Activated T-helper 1 cell treated with anti-CD3 and anti-CD28 coated beads, Interleukin-12 subunit alpha, Interleukin-12 subunit beta, Interleukin-2, Interleukin-4 antibody, amounts not matched to agents 30 ng/mL and 10 ng/mL and 1 ng/mL, durations not matched to agents 14 hours and 24 hours and 36 hours (primary cell): ENCODE data around the gene B4GAT1. TPM values are rescaled to one million over a fixed set of nuclear protein-coding genes. Genes with fewer than 3 reads are reported as not detected.

Experiments
- DNase-seq: peaks from one replicate; pipeline ENCODE4 v3.0.0; 2021; ENCODE audit warnings: low spot score
- H3K27ac Mint-ChIP-seq: one replicate; pipeline ENCODE4 v1.8.0; 2021; ENCODE audit warnings: mild to moderate bottlenecking, mixed read lengths
- H3K27me3 Mint-ChIP-seq: one replicate; pipeline ENCODE4 v1.8.0; 2022; ENCODE audit warnings: mild to moderate bottlenecking, moderate library complexity, mixed read lengths; ENCODE audit not compliant: insufficient read depth
- H3K36me3 Mint-ChIP-seq: one replicate; pipeline ENCODE4 v1.8.0; 2021; ENCODE audit warnings: low read depth, mixed read lengths
- H3K4me1 Mint-ChIP-seq: one replicate; pipeline ENCODE4 v1.8.0; 2021; ENCODE audit warnings: low read depth, mixed read lengths
- H3K4me3 Mint-ChIP-seq: one replicate; pipeline ENCODE4 v1.8.0; 2021; ENCODE audit warnings: mild to moderate bottlenecking, moderate library complexity, mixed read lengths
- H3K9me3 Mint-ChIP-seq: one replicate; pipeline ENCODE4 v1.8.0; 2021; ENCODE audit warnings: mixed read lengths
- intact Hi-C: fragments of 100-400 bp; cut with micrococcal nuclease; formaldehyde crosslinking; loops from one replicate; pipeline ENCODE4 v1.15.1; 2024
- total RNA-seq: library from RNA; stranded (reverse); gene quantifications from 2 replicates; pipeline ENCODE4 v1.2.3, GENCODE V29; 2022

Gene B4GAT1
- total RNA-seq, 1 donor from 2014 or later: 12.1 TPM

DNA sequence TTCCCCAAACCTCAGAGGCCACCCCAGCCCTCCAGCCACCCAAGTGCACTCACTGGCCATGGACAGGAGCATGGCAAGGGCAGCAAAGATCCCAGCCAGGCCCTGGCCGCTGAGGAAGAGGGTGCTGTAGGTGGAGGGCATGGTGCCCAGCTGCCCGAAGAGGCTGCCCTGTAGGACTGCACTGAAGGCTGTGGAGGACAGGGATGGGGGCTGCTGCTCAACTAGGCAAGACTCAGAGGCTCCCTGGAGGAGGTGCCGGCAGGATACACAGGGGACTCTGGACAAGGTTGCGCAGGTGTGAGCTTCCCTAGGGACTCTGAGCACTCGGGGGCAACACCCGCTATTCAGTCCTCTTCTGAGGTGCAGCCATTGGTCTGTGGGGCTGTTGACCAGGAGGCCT lies 21.1 kb upstream of the B4GAT1 start:
- H3K4me1 Mint-ChIP-seq: peaks cover 9% of the 10 kb centered on the region
- H3K27me3 Mint-ChIP-seq: peaks cover 3% of the 10 kb centered on the region
- intact Hi-C loops: no loop called here
- no peaks in the 10 kb centered on the region for H3K9me3 Mint-ChIP-seq
- H3K4me3 Mint-ChIP-seq: no peak overlapping the region
- no peak for DNase-seq
- H3K36me3 Mint-ChIP-seq: peaks cover 6% of the 10 kb centered on the region
- no peak overlapping the region for H3K27ac Mint-ChIP-seq

DNA sequence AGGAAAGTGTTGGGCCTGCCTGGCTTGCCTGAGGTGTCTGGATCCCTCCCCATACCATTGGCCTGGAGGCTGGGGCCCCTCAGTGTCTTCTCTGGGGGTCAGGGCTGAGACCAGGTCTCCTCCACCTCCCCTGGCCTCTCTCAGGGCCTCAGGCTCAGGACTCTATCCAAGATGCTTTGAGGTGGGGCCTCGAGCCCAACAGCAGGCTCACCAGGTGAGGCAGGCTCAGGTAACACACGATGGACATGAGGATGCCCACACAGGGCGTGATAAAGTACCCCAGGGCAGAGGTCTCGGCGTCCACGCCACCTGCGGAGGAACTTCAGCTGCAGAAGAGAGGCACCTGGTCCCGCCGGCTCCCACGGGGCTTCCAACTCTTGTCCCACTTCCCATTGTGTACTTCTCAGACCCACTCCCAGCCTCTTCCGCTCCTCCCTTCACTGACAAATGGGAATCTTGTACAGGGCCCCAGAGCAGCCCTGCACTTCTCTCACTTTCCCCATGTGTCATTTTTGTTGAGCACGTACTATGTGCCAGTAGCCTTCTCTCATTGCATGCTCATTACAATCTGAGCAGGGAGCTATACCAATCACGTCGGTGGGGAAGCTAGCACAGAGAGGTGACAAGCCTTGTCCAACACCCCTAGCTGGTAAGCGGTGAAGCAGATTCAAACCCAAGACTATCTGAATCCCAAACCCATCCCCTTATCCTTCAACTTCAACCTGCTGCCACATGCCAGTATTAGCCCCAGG lies 20.3 kb upstream of the B4GAT1 start:
- intact Hi-C loops: no loop called here
- H3K27ac Mint-ChIP-seq: no peak overlapping the region
- DNase-seq: no peak
- H3K4me1 Mint-ChIP-seq: peaks cover 9% of the 10 kb centered on the region
- no peaks in the 10 kb centered on the region for H3K27me3 Mint-ChIP-seq
- H3K9me3 Mint-ChIP-seq: no peaks in the 10 kb centered on the region
- H3K4me3 Mint-ChIP-seq: no peak overlapping the region
- peaks cover 6% of the 10 kb centered on the region for H3K36me3 Mint-ChIP-seq

DNA sequence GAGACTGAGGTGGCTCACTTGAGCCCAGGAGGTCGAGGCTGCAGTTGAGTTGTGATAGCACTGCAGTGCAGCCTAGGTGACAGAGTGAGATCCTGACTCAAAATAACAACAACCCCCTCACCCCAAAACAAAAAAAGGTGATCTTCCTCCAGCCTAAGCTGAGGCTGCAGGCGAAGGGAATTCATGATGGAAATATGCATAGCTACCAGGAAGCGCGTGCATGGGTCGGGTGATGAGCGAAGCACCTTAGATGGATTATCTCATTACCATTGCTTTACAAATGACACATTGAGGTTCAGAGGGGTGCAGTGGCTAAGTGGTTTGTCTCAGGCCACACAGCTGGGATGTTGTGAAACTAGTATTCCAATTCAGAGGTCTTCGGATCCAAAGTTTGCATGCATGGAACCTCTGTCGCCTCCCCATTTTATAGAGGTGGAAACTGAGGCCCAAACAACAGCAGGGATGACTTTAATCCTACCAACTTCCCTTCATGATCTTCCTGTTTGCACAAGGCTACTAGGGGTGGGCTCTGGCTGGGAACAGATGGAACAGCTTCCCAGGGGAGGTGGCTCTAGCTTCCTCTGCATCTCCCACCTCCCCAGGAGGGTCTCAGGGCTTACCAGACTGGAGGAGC lies 19.5 kb upstream of the B4GAT1 start:
- H3K36me3 Mint-ChIP-seq: peaks cover 8% of the 10 kb centered on the region
- DNase-seq: no peak
- intact Hi-C loops: no loop called here
- no peaks in the 10 kb centered on the region for H3K27me3 Mint-ChIP-seq
- no peak overlapping the region for H3K27ac Mint-ChIP-seq
- H3K9me3 Mint-ChIP-seq: no peaks in the 10 kb centered on the region
- no peak overlapping the region for H3K4me3 Mint-ChIP-seq
- peaks cover 9% of the 10 kb centered on the region for H3K4me1 Mint-ChIP-seq

DNA sequence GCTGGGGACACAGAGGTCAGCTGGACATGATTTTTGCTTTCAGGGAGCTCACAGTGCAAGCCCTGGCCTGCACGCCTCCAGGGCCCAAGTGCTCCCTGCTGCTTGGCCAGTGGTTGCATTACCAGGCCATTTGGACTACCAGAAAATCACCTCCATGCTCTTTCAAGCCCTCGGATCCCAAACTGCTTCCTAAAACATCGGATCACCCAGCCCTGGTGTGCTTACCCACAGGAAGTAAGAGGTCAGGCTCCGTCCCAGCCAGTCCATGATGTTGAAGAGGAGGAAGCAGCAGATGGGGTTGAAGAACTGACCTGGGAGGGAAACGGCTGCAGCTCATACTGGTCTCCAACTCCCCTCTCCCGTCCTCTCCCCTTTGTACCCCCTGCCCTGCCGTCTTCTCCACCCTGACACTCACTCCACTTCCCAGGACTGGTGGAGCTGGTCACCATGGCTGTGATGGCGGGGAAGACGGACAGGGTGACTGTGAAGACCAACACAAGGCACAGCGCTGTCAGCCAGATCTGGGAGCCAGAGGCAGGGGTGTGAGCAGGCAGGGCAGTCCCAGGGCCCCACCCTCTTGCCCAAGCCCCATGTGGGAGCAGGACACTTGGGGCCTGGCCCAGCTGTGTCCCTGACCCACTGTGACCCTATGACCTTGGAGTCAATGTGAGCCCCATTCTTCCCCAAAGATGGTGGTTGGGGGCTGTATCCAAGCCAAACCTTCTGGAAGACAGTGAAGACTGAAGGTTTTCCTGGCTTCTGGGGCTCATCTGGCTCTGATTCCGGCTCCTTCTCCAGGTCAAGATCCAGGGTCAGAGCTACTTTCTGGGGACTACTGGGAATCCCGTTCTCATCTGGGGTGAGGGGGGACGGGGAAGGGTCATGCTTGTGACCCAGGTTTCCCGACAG lies 18.5 kb upstream of the B4GAT1 start:
- H3K4me3 Mint-ChIP-seq: no peak overlapping the region
- no peaks in the 10 kb centered on the region for H3K9me3 Mint-ChIP-seq
- DNase-seq: no peak
- H3K36me3 Mint-ChIP-seq: peaks cover 8% of the 10 kb centered on the region
- H3K27me3 Mint-ChIP-seq: no peaks in the 10 kb centered on the region
- H3K4me1 Mint-ChIP-seq: peaks cover 9% of the 10 kb centered on the region
- intact Hi-C loops: no loop called here
- H3K27ac Mint-ChIP-seq: no peak overlapping the region

DNA sequence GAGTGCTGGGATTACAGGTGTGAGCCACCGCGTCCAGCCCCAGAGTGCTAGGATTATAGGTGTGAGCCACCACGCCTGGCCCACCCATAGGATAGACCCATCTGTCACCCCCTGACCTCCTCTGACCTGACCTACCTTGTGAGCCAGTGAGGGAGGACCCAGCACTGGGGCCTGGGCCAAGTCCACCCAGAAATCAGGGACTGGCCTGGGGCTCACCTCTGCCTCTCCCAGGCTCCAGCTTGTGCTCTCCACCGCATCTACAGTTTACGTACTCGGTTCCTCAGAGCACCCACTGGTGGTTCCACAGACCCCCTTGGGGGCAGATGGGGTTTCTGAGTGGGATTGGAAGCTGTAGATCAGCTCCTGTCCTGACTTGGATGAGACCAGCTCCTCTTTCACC lies 17.7 kb upstream of the B4GAT1 start:
- DNase-seq: no peak
- no peak overlapping the region for H3K27ac Mint-ChIP-seq
- H3K4me1 Mint-ChIP-seq: peaks cover 7% of the 10 kb centered on the region
- intact Hi-C loops: no loop called here
- no peaks in the 10 kb centered on the region for H3K27me3 Mint-ChIP-seq
- H3K9me3 Mint-ChIP-seq: no peaks in the 10 kb centered on the region
- H3K4me3 Mint-ChIP-seq: no peak overlapping the region
- H3K36me3 Mint-ChIP-seq: peaks cover 8% of the 10 kb centered on the region

DNA sequence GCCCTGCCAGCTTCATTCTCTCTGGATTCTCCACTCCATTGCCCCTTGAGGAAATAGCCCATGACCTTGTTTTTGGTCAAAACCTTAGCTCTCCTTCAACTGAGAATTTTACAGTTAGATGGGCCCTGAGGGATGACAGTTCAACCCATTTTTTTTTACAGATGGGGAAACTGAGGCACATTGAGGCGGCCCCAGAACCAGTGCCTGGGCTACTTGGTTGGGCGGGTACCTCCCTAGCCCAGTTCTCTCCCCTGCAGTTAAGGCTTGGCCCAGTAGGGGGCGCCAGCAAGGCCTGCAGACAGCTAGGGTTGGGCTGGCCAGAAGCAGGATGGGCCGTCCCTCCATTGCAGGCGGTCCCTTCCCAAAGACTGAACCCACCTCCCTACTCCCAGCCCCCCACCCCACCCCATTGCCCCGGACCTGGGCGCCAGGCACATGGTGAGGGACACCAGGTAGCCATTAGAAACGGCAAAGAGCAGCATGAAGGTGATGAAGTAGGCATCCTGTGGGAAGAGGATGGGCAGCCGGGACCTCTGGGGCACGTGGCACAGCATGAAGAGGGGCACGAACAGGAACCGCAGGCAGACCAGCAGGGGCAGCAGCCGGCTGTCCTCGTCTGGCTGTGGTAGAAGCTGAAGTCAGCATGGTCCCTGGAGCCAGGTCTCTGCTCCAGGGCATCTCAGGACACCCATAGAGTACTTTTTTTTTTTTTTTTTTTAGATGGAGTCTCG lies 16.5 kb upstream of the B4GAT1 start:
- Mint-ChIP-seq H3K27me3 (no peaks in the 10 kb centered on the region), H3K36me3 (peaks cover 6% of the 10 kb centered on the region), H3K4me3 (no peak overlapping the region), H3K9me3 (no peaks in the 10 kb centered on the region), H3K27ac (no peak overlapping the region), H3K4me1 (no peaks in the 10 kb centered on the region)
- DNase-seq: peak; percentile 50
- intact Hi-C loops: loop anchor here (1.0 kb wide), 1 partner anchor 16 kb away; no protein-coding TSS in a partner anchor

DNA sequence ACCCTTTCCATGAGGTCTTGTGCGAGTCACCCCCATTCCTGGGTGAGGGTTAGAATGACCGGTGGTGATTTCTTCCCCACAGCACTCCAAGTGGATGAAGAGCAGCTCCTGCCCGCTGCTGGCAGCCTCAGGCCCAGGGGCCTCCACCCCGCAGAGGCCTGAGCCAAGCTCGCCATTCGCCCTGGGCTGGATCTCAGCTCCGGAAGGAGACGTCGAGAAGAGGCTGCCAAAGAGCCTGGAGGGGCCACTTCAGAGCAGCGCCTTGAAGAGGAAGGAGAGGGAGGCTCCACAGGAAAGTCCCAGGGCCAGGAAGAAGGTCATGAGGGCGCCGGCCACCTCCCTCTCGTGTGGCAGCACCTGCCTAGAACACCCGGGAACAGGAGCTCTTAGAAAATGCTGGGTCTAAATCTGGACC lies 15.8 kb upstream of the B4GAT1 start:
- no peak for DNase-seq
- Mint-ChIP-seq H3K27ac (no peak overlapping the region), H3K9me3 (no peaks in the 10 kb centered on the region), H3K27me3 (no peaks in the 10 kb centered on the region), H3K4me1 (no peaks in the 10 kb centered on the region), H3K4me3 (no peak overlapping the region), H3K36me3 (peaks cover 4% of the 10 kb centered on the region)
- intact Hi-C loops: no loop called here

DNA sequence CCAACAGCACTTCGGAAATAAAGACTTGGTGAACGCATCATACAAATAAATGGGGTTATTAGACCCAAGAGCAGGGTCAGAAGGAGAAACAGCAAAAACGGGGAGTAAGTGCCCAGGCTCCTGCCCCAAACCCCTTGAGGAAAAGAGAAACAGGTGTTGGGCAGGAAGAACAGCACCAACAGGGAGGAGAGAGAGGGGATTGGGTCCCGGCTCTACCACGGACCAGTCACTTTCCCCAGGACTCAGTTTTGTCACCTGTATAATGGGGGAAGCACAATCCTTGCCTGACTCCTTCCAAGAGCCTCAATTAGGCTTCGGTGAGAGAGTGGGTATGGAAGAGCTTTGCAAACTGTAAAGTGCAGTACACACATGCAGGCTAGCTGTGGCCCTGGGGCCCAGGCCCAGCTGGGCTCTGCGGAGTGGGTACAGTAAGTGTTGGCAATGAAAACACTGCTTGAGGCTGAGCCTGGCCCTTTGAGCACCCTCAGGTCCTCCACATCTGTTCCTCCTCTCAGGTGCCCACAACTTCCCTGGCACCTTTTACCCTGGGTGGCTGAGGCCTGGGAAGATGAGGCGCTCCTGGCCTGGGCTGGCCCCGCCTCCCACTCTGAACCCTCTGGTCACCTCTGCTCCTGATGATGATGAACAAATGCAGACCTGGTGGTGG lies 15.2 kb upstream of the B4GAT1 start:
- intact Hi-C loops: no loop called here
- H3K27me3 Mint-ChIP-seq: no peaks in the 10 kb centered on the region
- peaks cover 2% of the 10 kb centered on the region for H3K36me3 Mint-ChIP-seq
- no peaks in the 10 kb centered on the region for H3K9me3 Mint-ChIP-seq
- no peak overlapping the region for H3K4me3 Mint-ChIP-seq
- DNase-seq: no peak
- H3K27ac Mint-ChIP-seq: no peak overlapping the region
- no peaks in the 10 kb centered on the region for H3K4me1 Mint-ChIP-seq

DNA sequence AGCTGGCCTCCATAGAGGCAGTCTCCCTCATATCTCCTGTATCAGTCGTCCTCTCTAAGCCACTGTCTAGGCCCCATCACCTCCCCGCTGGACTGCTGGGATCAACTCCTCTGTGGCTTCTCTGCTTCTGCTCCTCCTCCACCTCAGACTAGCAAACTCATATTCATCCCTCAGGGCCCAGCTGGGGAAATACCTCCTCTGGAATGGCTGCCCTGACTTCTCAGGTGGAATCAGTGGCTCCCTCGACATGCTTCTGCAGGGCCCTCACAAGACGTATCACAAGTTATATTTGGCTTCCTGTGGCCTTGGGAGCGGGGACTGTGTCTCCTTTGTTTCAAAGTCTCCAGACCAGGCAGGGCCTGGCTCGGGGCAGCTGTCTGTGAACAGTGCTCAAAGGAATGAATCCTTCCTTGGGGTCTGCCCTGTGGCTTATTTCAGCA lies 14.1 kb upstream of the B4GAT1 start:
- intact Hi-C loops: no loop called here
- H3K4me1 Mint-ChIP-seq: no peaks in the 10 kb centered on the region

DNA sequence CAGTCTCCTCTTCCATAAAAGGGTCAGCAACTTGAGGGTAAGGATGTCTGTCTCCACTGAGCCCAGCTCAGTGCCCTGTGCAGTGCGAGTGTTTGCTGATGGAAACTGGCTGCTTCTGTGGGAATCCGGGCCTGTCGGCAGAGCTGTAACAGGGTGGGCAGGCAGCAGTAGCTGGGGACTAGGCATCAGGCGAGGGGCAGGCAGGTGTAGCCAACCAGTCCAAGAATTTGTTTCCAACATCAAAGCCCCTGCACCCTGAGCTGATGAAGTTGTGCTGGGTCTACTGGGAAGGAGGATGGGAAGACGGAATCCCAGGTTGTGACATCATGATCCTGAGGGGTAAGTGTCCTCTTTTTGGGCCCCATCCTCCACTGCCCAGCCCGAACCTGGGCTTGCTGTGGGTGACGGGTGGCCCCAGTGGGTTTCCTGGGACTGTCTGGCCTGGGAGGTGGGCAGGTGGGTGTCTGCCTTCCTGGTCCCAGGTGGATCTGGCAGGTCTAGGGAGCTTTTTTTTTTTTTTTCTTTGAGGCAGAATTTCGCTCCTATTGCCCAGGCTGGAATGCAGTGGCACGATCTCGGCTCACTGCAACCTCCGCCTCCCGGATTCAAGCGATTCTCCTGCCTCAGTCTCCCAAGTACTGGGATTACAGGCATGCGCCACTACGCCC lies 13.1 kb upstream of the B4GAT1 start:
- no peak overlapping the region for H3K27ac Mint-ChIP-seq
- DNase-seq: no peak
- H3K9me3 Mint-ChIP-seq: no peaks in the 10 kb centered on the region
- no peaks in the 10 kb centered on the region for H3K4me1 Mint-ChIP-seq
- H3K4me3 Mint-ChIP-seq: no peak overlapping the region
- peaks cover 2% of the 10 kb centered on the region for H3K36me3 Mint-ChIP-seq
- no peaks in the 10 kb centered on the region for H3K27me3 Mint-ChIP-seq
- intact Hi-C loops: no loop called here

More for the DNA sequence above, 14.1 kb upstream of the B4GAT1 start:
- Mint-ChIP-seq H3K9me3 (no peaks in the 10 kb centered on the region), H3K4me3 (no peak overlapping the region), H3K27me3 (no peaks in the 10 kb centered on the region), H3K36me3 (peaks cover 2% of the 10 kb centered on the region), H3K27ac (no peak overlapping the region)
- no peak for DNase-seq

DNA sequence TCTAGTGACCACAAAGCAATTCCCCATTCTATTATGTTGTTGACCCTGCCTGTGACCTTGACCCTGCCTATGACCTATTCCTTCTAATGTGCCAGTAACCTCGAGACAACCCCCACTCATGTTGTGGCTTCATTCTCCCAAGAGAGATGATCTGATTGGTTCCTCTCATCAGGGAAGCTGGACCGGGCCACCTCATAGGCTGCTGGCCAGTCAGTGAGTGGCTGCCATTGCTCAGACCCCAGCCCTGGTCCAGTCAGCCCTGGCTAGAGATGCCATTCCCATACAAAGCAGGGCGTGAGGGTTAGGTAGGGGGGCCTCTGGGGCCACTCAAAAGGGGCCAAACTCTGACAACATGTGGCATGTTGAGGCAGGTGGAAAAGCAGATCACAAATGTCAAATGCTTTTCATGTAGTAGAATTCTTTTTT lies 12.2 kb upstream of the B4GAT1 start:
- Mint-ChIP-seq H3K4me1 (no peaks in the 10 kb centered on the region), H3K27ac (peak overlapping the region; percentile 31), H3K27me3 (no peaks in the 10 kb centered on the region), H3K36me3 (peaks cover 2% of the 10 kb centered on the region), H3K4me3 (no peak overlapping the region), H3K9me3 (no peaks in the 10 kb centered on the region)
- intact Hi-C loops: no loop called here
- DNase-seq: no peak
